Vagina (tissue), 2 donors: ENCODE results near the gene GATB.

Experiments
- CTCF ChIP-seq, 3 experiments: fragments of 450-650 bp in 2 of 3; fragments of 200-600 bp in 1 of 3; sonication (generic) in 1 of 3; IDR thresholded peaks; one replicate each; pipeline ENCODE4 v1.5.1; 2017 to 2019; ENCODE audit warnings: antibody characterized with exemption in 3 of 3, mild to moderate bottlenecking in 2 of 3, moderate library complexity in 2 of 3
- POLR2A ChIP-seq, 2 donors: fragments of 450-650 bp; IDR thresholded peaks; one replicate each; pipeline ENCODE4 v1.6.1; 2017; ENCODE audit warnings: antibody characterized with exemption in 2 of 2, mild to moderate bottlenecking in 2 of 2, moderate library complexity in 2 of 2

- TF ChIP-seq CTCF (IDR thresholded peaks at IDR 0.05) (no peak), POLR2A (IDR thresholded peaks at IDR 0.05) (no peak)
These were observed 93.8 kb downstream of the GATB start for GRCh38 chr4:151667048-151667447.
